GM19395 (cell line): Measurements from ENCODE around the gene ISG20L2.
A peak's percentile ranks its signal among the peaks of the same experiment; 100 is the strongest.

ENCODE experiments used
- ATAC-seq: cut with Tn5 transposase; IDR thresholded peaks from one replicate; pipeline ENCODE4 v1.9.1; 2021; ENCODE audit warnings: mild to moderate bottlenecking, moderate library complexity; ENCODE audit not compliant: unreplicated experiment

Gene ISG20L2

GRCh38 chr1:156742017-156742416, 13.5 kb upstream of the ISG20L2 start:
- ATAC-seq = no peak

- no peak for ATAC-seq
Measured at GRCh38 chr1:156741481-156741983, 13.0 kb upstream of the ISG20L2 start.

GRCh38 chr1:156740741-156741480, 12.3 kb upstream of the ISG20L2 start, which contains the start of gene MRPL24:
MRPL24 (minus strand) TSS chr1:156741088; CDS start chr1:156738704, 2,384 bp downstream.
- peak; percentile 87 for ATAC-seq

- ATAC-seq = peak; percentile 9
Measured at GRCh38 chr1:156740237-156740740, 11.7 kb upstream of the ISG20L2 start.

GRCh38 chr1:156738916-156739315, 10.3 kb upstream of the ISG20L2 start:
- no peak for ATAC-seq

- ATAC-seq = no peak
Measured at GRCh38 chr1:156738407-156738806, 9.8 kb upstream of the ISG20L2 start.

GRCh38 chr1:156733989-156734584, 5.5 kb upstream of the ISG20L2 start:
- ATAC-seq = no peak

GRCh38 chr1:156727926-156728598, 504 bp downstream of the ISG20L2 start, which contains the start of gene METTL25B:
METTL25B (plus strand) TSS chr1:156728469; CDS start chr1:156729105, 636 bp downstream.
- ATAC-seq = peak; percentile 67

GRCh38 chr1:156727492-156727891, 1.1 kb downstream of the ISG20L2 start:
- ATAC-seq = no peak

- ATAC-seq = no peak
Measured at GRCh38 chr1:156726549-156727226, 1.9 kb downstream of the ISG20L2 start.

GRCh38 chr1:156725683-156726280, 2.8 kb downstream of the ISG20L2 start:
- ATAC-seq = peak; percentile 38

GRCh38 chr1:156721535-156721934, 7.0 kb downstream of the ISG20L2 start:
- ATAC-seq = no peak

GRCh38 chr1:156721131-156721530, 7.4 kb downstream of the ISG20L2 start:
- no peak for ATAC-seq

- no peak for ATAC-seq
Measured at GRCh38 chr1:156717351-156717750, 11.2 kb downstream of the ISG20L2 start.

GRCh38 chr1:156714830-156715229, 13.7 kb downstream of the ISG20L2 start:
- no peak for ATAC-seq

GRCh38 chr1:156712626-156713025, 15.9 kb downstream of the ISG20L2 start:
- no peak for ATAC-seq

GRCh38 chr1:156711011-156711817, 17.4 kb downstream of the ISG20L2 start:
- ATAC-seq = no peak

GRCh38 chr1:156709757-156710489, 18.6 kb downstream of the ISG20L2 start:
- no peak for ATAC-seq

- ATAC-seq = no peak
Measured at GRCh38 chr1:156709031-156709430, 19.5 kb downstream of the ISG20L2 start.
